Breast epithelium (tissue), 3 donors: ENCODE data around the gene BRF1.

Source experiments
- POLR2A ChIP-seq: fragments of 450-650 bp; IDR thresholded peaks from one replicate; pipeline ENCODE4 v1.6.1; 2016; ENCODE audit warnings: antibody characterized with exemption, mild to moderate bottlenecking, moderate library complexity
- POLR2AphosphoS5 ChIP-seq, 3 donors: sonication (generic); formaldehyde crosslinking; IDR thresholded peaks; one replicate each; pipeline ENCODE4 v1.6.1; 2017; ENCODE audit warnings: antibody characterized with exemption in 3 of 3
- TF ChIP-seq, protein P1 (sequence below), 3 donors: fragments of 450-650 bp; IDR thresholded peaks; one replicate each; pipeline ENCODE4 v1.5.1; 2016 to 2017; ENCODE audit warnings: antibody characterized with exemption in 3 of 3, mild to moderate bottlenecking in 3 of 3, moderate library complexity in 3 of 3

- TF ChIP-seq, protein P1, sequence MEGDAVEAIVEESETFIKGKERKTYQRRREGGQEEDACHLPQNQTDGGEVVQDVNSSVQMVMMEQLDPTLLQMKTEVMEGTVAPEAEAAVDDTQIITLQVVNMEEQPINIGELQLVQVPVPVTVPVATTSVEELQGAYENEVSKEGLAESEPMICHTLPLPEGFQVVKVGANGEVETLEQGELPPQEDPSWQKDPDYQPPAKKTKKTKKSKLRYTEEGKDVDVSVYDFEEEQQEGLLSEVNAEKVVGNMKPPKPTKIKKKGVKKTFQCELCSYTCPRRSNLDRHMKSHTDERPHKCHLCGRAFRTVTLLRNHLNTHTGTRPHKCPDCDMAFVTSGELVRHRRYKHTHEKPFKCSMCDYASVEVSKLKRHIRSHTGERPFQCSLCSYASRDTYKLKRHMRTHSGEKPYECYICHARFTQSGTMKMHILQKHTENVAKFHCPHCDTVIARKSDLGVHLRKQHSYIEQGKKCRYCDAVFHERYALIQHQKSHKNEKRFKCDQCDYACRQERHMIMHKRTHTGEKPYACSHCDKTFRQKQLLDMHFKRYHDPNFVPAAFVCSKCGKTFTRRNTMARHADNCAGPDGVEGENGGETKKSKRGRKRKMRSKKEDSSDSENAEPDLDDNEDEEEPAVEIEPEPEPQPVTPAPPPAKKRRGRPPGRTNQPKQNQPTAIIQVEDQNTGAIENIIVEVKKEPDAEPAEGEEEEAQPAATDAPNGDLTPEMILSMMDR (IDR thresholded peaks at IDR 0.05), result no peak
- TF ChIP-seq POLR2AphosphoS5 (IDR thresholded peaks at IDR 0.05), result no peak
- TF ChIP-seq POLR2A, result no peak
These were observed 126.6 kb downstream of the BRF1 start for GRCh38 chr14:105173901-105174894.
